Measurements from ENCODE around the gene PLIN3. TPM values are rescaled to one million over a fixed set of nuclear protein-coding genes. Genes with fewer than 3 reads are reported as not detected.

The PLIN3 gene
- total and polyA plus RNA-seq, 2 of the 4 experiments (the other 2 are of a cell fraction): 147 to 246 TPM

- TF ChIP-seq USF2 (IDR thresholded peaks at IDR 0.05; ENCODE audit: low read depth, low read length) (no peak), RAD21 (IDR thresholded peaks at IDR 0.05; ENCODE audit: low read length) (no peak), CEBPB (IDR thresholded peaks at IDR 0.05; ENCODE audit: low read depth, low read length) (no peak), NFE2L2 (IDR thresholded peaks at IDR 0.05; ENCODE audit: low read depth, low read length) (no peak), RFX5 (IDR thresholded peaks at IDR 0.05; ENCODE audit: low read depth, low read length) (no peak), MAZ (IDR thresholded peaks at IDR 0.05; ENCODE audit: borderline replicate concordance, low read depth, low read length) (peak; percentile 62; the same call in 1 of the 2 replicates), RCOR1 (IDR thresholded peaks at IDR 0.05; ENCODE audit: insufficient replicate concordance, low read length) (no peak), BHLHE40 (IDR thresholded peaks at IDR 0.05; ENCODE audit: low read depth, low read length) (peak; percentile 88), CHD1 (IDR thresholded peaks at IDR 0.05; ENCODE audit: low read depth, low read length) (no peak), SMC3 (IDR thresholded peaks at IDR 0.05; ENCODE audit: low read depth, low read length) (no peak), ELK1 (IDR thresholded peaks at IDR 0.05; ENCODE audit: borderline replicate concordance, low read depth, low read length) (no peak), FOS (IDR thresholded peaks at IDR 0.05; ENCODE audit: low read depth, low read length) (no peak), CTCF (conservative IDR thresholded peaks at IDR 0.05; ENCODE audit: low read depth, low read length) (no peak), MAFK (IDR thresholded peaks at IDR 0.05; ENCODE audit: low read depth, low read length) (no peak), POLR2A (IDR thresholded peaks at IDR 0.05; ENCODE audit: low read depth, low read length) (peak; percentile 59)
- Histone ChIP-seq H2AK9ac (replicated peaks; ENCODE audit: low read depth, low read length, poor library complexity) (peak within 1 kb of the TSS; percentile 99), H3K9ac (ENCODE audit: low read depth, low read length) (peak within 1 kb of the TSS; percentile 100), H3K4ac (ENCODE audit: low read depth, low read length) (peak within 1 kb of the TSS; percentile 99), H3K9me3 (ENCODE audit: control insufficient read depth, insufficient read depth, low read length) (no peaks in the 10 kb centered on the region), H3K18ac (ENCODE audit: low read depth, low read length) (peak within 1 kb of the TSS; percentile 97), H4K91ac (ENCODE audit: insufficient read depth, low read depth, low read length) (peak within 1 kb of the TSS; percentile 89), H3K14ac (replicated peaks; ENCODE audit: low read depth, low read length) (peak within 1 kb of the TSS; percentile 99), H3K23ac (ENCODE audit: low read depth, low read length) (peak within 1 kb of the TSS; percentile 96), H2AFZ (replicated peaks; ENCODE audit: low read length, poor library complexity) (peak within 1 kb of the TSS; percentile 99), H3K56ac (ENCODE audit: extremely low read depth, insufficient read depth, low read length) (peak within 1 kb of the TSS; percentile 89), H3K27me3 (ENCODE audit: control insufficient read depth, insufficient read depth, low read length) (no peaks in the 10 kb centered on the region), H3K4me1 (ENCODE audit: control insufficient read depth, insufficient read depth, low read length) (peaks cover 11% of the 10 kb centered on the region), H2BK120ac (ENCODE audit: low read depth, low read length) (peak within 1 kb of the TSS; percentile 67), H2BK5ac (ENCODE audit: low read depth, low read length, poor library complexity, severe bottlenecking) (peak within 1 kb of the TSS; percentile 91), H4K5ac (ENCODE audit: low read depth, low read length) (peak within 1 kb of the TSS; percentile 100), H3K4me3 (ENCODE audit: insufficient read depth, low read depth, low read length) (peak within 1 kb of the TSS; percentile 98), H2BK20ac (ENCODE audit: low read depth, low read length) (peak within 1 kb of the TSS; percentile 18; the same call in 1 of the 2 replicates), H4K8ac (ENCODE audit: low read depth in 2 of 2, low read length in 2 of 2) (peak within 1 kb of the TSS; percentile 86 to 92), H3K9me1 (ENCODE audit: insufficient read depth, low read length) (peaks cover 10% of the 10 kb centered on the region), H2AK5ac (ENCODE audit: low read depth, low read length) (peak within 1 kb of the TSS; percentile 89), H3K36me3 (ENCODE audit: control insufficient read depth, insufficient read depth, low read length) (no peaks in the 10 kb centered on the region), H4K20me1 (ENCODE audit: insufficient read depth, low read length) (peaks cover 18% of the 10 kb centered on the region; the same call in 1 of the 2 replicates), H3K27ac (ENCODE audit: insufficient read depth, low read length) (peak within 1 kb of the TSS; percentile 95), H3K4me2 (ENCODE audit: low read depth, low read length) (peak within 1 kb of the TSS; percentile 100), H3K79me1 (ENCODE audit: low read depth in 1 of 2, low read length in 2 of 2) (peaks cover 19 to 36% of the 10 kb centered on the region in 2 experiments), H2BK15ac (ENCODE audit: low read depth, low read length) (peak within 1 kb of the TSS; percentile 75; the same call in 1 of the 3 replicates)
- ChIA-PET CTCF (no interaction called here), POLR2A (ENCODE audit: unreplicated experiment) (no interaction called here)
- in situ Hi-C loops (cut with MboI; ENCODE audit: low sequenced_read_pairs) (no loop called here), dilution Hi-C loops (cut with HindIII; ENCODE audit: low sequenced_read_pairs, unreplicated experiment) (no loop called here), intact Hi-C loops (cut with micrococcal nuclease) (no loop called here)
- DNase-seq: peak; percentile 65
- no TSS peak for BruUV-seq (replicated peaks)
- WGBS, 2 experiments (ENCODE audit: extremely low coverage in 2 of 2, insufficient read length in 1 of 2): 1% methylated on average over 18 of the region's 52 CpGs; no CpG with 5 or more reads in 1 of the 2 experiments
- peak; percentile 97 for ATAC-seq (ENCODE audit: low read depth)
These were observed 36.0 kb downstream of the PLIN3 start, which contains the start of gene TICAM1 for GRCh38 chr19:4831304-4831978. Gene TICAM1, minus strand, starts transcription at chr19:4831712. Its CDS starts 13,335 bp downstream, at chr19:4818377.

Measured in IMR-90 (cell line).